ENCODE measurements around the gene ATRNL1.

The ATRNL1 gene

DNA sequence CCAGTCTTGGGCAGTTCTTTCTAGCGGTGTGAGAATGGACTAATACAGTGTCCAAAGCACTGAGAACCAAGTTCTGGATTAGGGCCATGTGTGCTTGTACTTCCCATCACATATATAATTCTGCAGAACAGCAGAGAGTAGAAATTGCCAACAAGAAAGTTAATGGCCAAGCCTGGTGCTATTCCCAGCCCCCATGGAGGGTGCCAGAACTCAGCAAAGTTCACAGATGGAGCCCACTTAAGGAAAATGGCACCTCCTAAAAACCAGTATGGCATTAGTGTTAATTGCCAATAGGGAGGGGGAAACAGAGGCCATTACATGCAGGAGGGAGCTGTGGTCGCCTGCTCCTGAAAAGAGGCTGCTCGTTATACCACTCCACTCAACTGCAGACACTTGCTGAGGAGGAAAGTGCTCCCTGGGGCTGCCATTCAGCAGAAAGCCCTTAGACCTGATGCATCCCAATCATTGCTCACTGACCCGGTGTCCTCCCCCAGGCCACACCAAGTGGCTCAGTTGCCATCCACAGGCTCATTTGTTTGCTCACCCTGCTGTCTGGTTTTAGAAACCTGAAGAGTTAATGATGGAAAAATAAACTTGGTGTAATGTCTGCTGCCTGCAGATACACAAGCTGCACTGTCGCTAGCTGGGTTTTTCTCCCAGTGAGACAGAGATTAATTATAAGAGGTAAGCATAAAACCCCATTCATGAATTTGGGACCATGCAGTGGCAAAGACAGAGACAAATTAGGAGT is 899.2 kb downstream of the ATRNL1 start:
- no peak overlapping the region for H3K4me3 ChIP-seq (ENCODE audit: low read length)
- DNase-seq (ENCODE audit: low read depth): no peak
- no peak for TF ChIP-seq CTCF (conservative IDR thresholded peaks at IDR 0.05; ENCODE audit: low read length)

- DNase-seq (ENCODE audit: low read depth): no peak
- no peak for TF ChIP-seq CTCF (conservative IDR thresholded peaks at IDR 0.05; ENCODE audit: low read length)
- no peak overlapping the region for H3K4me3 ChIP-seq (ENCODE audit: low read length)
Measured at GRCh38 chr10:115996031-115996430, 902.9 kb downstream of the ATRNL1 start.

- TF ChIP-seq CTCF (conservative IDR thresholded peaks at IDR 0.05; ENCODE audit: low read length): no peak
- no peak for DNase-seq (ENCODE audit: low read depth)
- no peak overlapping the region for H3K4me3 ChIP-seq (ENCODE audit: low read length)
Measured at GRCh38 chr10:115998301-115998700, 905.1 kb downstream of the ATRNL1 start.

All from AG10803 (cell line).